ENCODE measurements around the gene LAMA3. TPM values are rescaled to one million over a fixed set of nuclear protein-coding genes. Genes with fewer than 3 reads are reported as not detected.

Gene LAMA3
- total RNA-seq, 1 donor from 2014 or later: 3.5 TPM

GRCh38 chr18:23652232-23652631, 37.0 kb upstream of the LAMA3 start:
- H3K4me3 ChIP-seq: no peak overlapping the region
- no peaks in the 10 kb centered on the region for H3K27me3 ChIP-seq (ENCODE audit: low read depth)
- H3K9me3 ChIP-seq (replicated peaks): no peaks in the 10 kb centered on the region
- peaks cover 47% of the 10 kb centered on the region for H3K4me1 ChIP-seq
- no peak for DNase-seq
- intact Hi-C loops (cut with micrococcal nuclease): no loop called here
- no peaks in the 10 kb centered on the region for H3K36me3 ChIP-seq
- no peak overlapping the region for H3K27ac ChIP-seq (replicated peaks)
- TF ChIP-seq CTCF (IDR thresholded peaks at IDR 0.05; ENCODE audit: borderline replicate concordance): no peak

- H3K4me1 ChIP-seq: peaks cover 16% of the 10 kb centered on the region
- no peak for DNase-seq
- H3K9me3 ChIP-seq (replicated peaks): no peaks in the 10 kb centered on the region
- no peak for TF ChIP-seq CTCF (IDR thresholded peaks at IDR 0.05; ENCODE audit: borderline replicate concordance)
- no peak overlapping the region for H3K4me3 ChIP-seq
- H3K27me3 ChIP-seq (ENCODE audit: low read depth): no peaks in the 10 kb centered on the region
- no peak overlapping the region for H3K27ac ChIP-seq (replicated peaks)
- intact Hi-C loops (cut with micrococcal nuclease): no loop called here
- H3K36me3 ChIP-seq: no peaks in the 10 kb centered on the region
Measured at GRCh38 chr18:23658285-23658684, 31.0 kb upstream of the LAMA3 start.

- TF ChIP-seq CTCF (IDR thresholded peaks at IDR 0.05; ENCODE audit: borderline replicate concordance): no peak
- H3K27ac ChIP-seq (replicated peaks): peak overlapping the region; percentile 69
- intact Hi-C loops (cut with micrococcal nuclease): no loop called here
- DNase-seq: no peak
- H3K4me1 ChIP-seq: peaks cover 19% of the 10 kb centered on the region
- peak overlapping the region; percentile 81 for H3K4me3 ChIP-seq
- H3K9me3 ChIP-seq (replicated peaks): no peaks in the 10 kb centered on the region
- H3K27me3 ChIP-seq (ENCODE audit: low read depth): no peaks in the 10 kb centered on the region
- no peaks in the 10 kb centered on the region for H3K36me3 ChIP-seq
Measured at GRCh38 chr18:23661735-23662308, 27.4 kb upstream of the LAMA3 start.

- H3K4me1 ChIP-seq: peaks cover 19% of the 10 kb centered on the region
- TF ChIP-seq CTCF (IDR thresholded peaks at IDR 0.05; ENCODE audit: borderline replicate concordance): no peak
- peak within 1 kb of the TSS; percentile 81 for H3K4me3 ChIP-seq
- no peaks in the 10 kb centered on the region for H3K36me3 ChIP-seq
- peak within 1 kb of the TSS; percentile 69 for H3K27ac ChIP-seq (replicated peaks)
- DNase-seq: peak; percentile 53
- H3K9me3 ChIP-seq (replicated peaks): no peaks in the 10 kb centered on the region
- H3K27me3 ChIP-seq (ENCODE audit: low read depth): no peaks in the 10 kb centered on the region
- intact Hi-C loops (cut with micrococcal nuclease): no loop called here
Measured at GRCh38 chr18:23662309-23663263, 26.7 kb upstream of the LAMA3 start, which contains the start of gene ANKRD29. ANKRD29 (minus strand) TSS chr18:23662911; CDS start chr18:23662730, 181 bp downstream.

GRCh38 chr18:23664674-23665073, 24.6 kb upstream of the LAMA3 start:
- intact Hi-C loops (cut with micrococcal nuclease): no loop called here
- H3K4me3 ChIP-seq: no peak overlapping the region
- peaks cover 34% of the 10 kb centered on the region for H3K4me1 ChIP-seq
- DNase-seq: no peak
- no peaks in the 10 kb centered on the region for H3K27me3 ChIP-seq (ENCODE audit: low read depth)
- H3K27ac ChIP-seq (replicated peaks): no peak overlapping the region
- TF ChIP-seq CTCF (IDR thresholded peaks at IDR 0.05; ENCODE audit: borderline replicate concordance): no peak
- H3K9me3 ChIP-seq (replicated peaks): no peaks in the 10 kb centered on the region
- no peaks in the 10 kb centered on the region for H3K36me3 ChIP-seq
